PC-9 (cell line): ENCODE results near the gene FUT7. TPM values are rescaled to one million over a fixed set of nuclear protein-coding genes. Genes with fewer than 3 reads are reported as not detected.
A peak's percentile ranks its signal among the peaks of the same experiment; 100 is the strongest.

Experiments used
- BruUV-seq: library from RNA; stranded (reverse); fragments of 400-500 nt; replicated peaks from 2 replicates; lab custom pipeline; 2021; lab: Mats Ljungman, UMichigan
- CTCF ChIA-PET: fragments of 300-600 bp; sonication (Branson Sonifier 250); formaldehyde crosslinking; loops from one replicate; lab custom pipeline; 2022; ENCODE audit warnings: antibody characterized with exemption; lab: Charles Lee
- POLR2A ChIA-PET: fragments of 300-600 bp; sonication (Branson Sonifier 250); formaldehyde crosslinking; loops from one replicate; lab custom pipeline; 2022; ENCODE audit warnings: antibody characterized with exemption; ENCODE audit not compliant: unreplicated experiment; lab: Charles Lee
- DNase-seq, 2 experiments: peaks; one replicate each; pipeline versions ENCODE4 v3.0.0 to v3.0.0-alpha.2; 2015 to 2022; ENCODE audit warnings: mixed read lengths in 1 of 2
- H2AFZ ChIP-seq: fragments of 200-600 bp; sonication (generic); 2 replicates; pipeline ENCODE4 v1.8.1; 2017; ENCODE audit warnings: antibody characterized with exemption
- H3F3A ChIP-seq: fragments of 200-600 bp; sonication (generic); 2 replicates; pipeline ENCODE4 v1.8.1; 2017; ENCODE audit warnings: antibody characterized with exemption, mild to moderate bottlenecking, low read depth; ENCODE audit not compliant: insufficient read depth
- H3K27ac ChIP-seq: fragments of 200-600 bp; sonication (generic); 2 replicates; pipeline ENCODE4 v1.6.1; 2016; ENCODE audit warnings: mixed run types
- H3K27me3 ChIP-seq: fragments of 200-600 bp; sonication (generic); 2 replicates; pipeline ENCODE4 v1.6.1; 2016; ENCODE audit warnings: low read depth, mixed run types; ENCODE audit not compliant: insufficient read depth
- H3K36me3 ChIP-seq: fragments of 200-600 bp; sonication (generic); 2 replicates; pipeline ENCODE4 v1.6.1; 2016; ENCODE audit warnings: low read depth, mixed run types
- H3K4me1 ChIP-seq: fragments of 200-600 bp; sonication (generic); replicated peaks from 2 replicates; pipeline ENCODE4 v1.6.1; 2016; ENCODE audit warnings: mixed run types; ENCODE audit not compliant: insufficient read depth
- H3K4me2 ChIP-seq: fragments of 200-600 bp; sonication (generic); 2 replicates; pipeline ENCODE4 v1.6.1; 2017; ENCODE audit warnings: mixed run types
- H3K4me3 ChIP-seq: fragments of 200-600 bp; sonication (generic); 2 replicates; pipeline ENCODE4 v1.6.1; 2016; ENCODE audit warnings: mixed run types
- H3K79me2 ChIP-seq: fragments of 200-600 bp; sonication (generic); 2 replicates; pipeline ENCODE4 v1.6.1; 2017; ENCODE audit warnings: low read depth, mixed run types
- H3K9me2 ChIP-seq: fragments of 200-600 bp; sonication (generic); 2 replicates; pipeline ENCODE4 v1.8.1; 2017; ENCODE audit warnings: mild to moderate bottlenecking; ENCODE audit not compliant: insufficient read depth
- H3K9me3 ChIP-seq: fragments of 200-600 bp; sonication (generic); 2 replicates; pipeline ENCODE4 v1.8.1; 2016; ENCODE audit warnings: low read depth; ENCODE audit not compliant: insufficient read depth
- H4K20me1 ChIP-seq: fragments of 200-600 bp; sonication (generic); 2 replicates; pipeline ENCODE4 v1.8.1; 2017; ENCODE audit not compliant: insufficient read depth
- CTCF ChIP-seq: fragments of 200-600 bp; sonication (generic); conservative IDR thresholded peaks from 2 replicates; pipeline ENCODE4 v1.6.1; 2017; ENCODE audit warnings: mixed run types, antibody characterized with exemption, mild to moderate bottlenecking, moderate library complexity
- EZH2 ChIP-seq: fragments of 200-600 bp; sonication (generic); IDR thresholded peaks from 2 replicates; pipeline ENCODE4 v1.8.0; 2017; ENCODE audit warnings: antibody characterized with exemption, low read depth
- intact Hi-C: fragments of 100-400 bp; cut with micrococcal nuclease; formaldehyde crosslinking; loops from one replicate; pipeline ENCODE4 v1.10.0; 2022; ENCODE audit not compliant: unreplicated experiment
- total RNA-seq: library from RNA; stranded (reverse); gene quantifications from 2 replicates; pipeline ENCODE4 v1.2.3, GENCODE V29; 2021

The FUT7 gene
- total RNA-seq, 1 experiment from 2014 or later: not detected

GRCh38 chr9:136994180-136994887, 37.6 kb downstream of the FUT7 start:
- H3K4me2 ChIP-seq: no peak overlapping the region
- peaks cover 31% of the 10 kb centered on the region for H3K4me1 ChIP-seq
- DNase-seq: no peak
- intact Hi-C loops: no loop called here
- H3K4me3 ChIP-seq: no peak overlapping the region
- BruUV-seq: no TSS peak
- peaks cover 7% of the 10 kb centered on the region; the same call in 1 of the 2 replicates for H3K79me2 ChIP-seq
- no peaks in the 10 kb centered on the region; the same call in 1 of the 2 replicates for H4K20me1 ChIP-seq
- TF ChIP-seq CTCF (no peak), EZH2 (no peak)
- ChIA-PET POLR2A (interaction anchor here (0.5 kb wide), 1 partner anchor 40 kb away, joined by 5 read pairs; no protein-coding TSS in a partner anchor), CTCF (no interaction called here)
- no peaks in the 10 kb centered on the region for H3K9me2 ChIP-seq
- H2AFZ ChIP-seq: no peak overlapping the region
- no peak overlapping the region for H3K27ac ChIP-seq
- no peaks in the 10 kb centered on the region for H3K9me3 ChIP-seq
- no peaks in the 10 kb centered on the region for H3K27me3 ChIP-seq
- peaks cover 41% of the 10 kb centered on the region; the same call in 1 of the 2 replicates for H3F3A ChIP-seq
- no peaks in the 10 kb centered on the region for H3K36me3 ChIP-seq

- no peaks in the 10 kb centered on the region for H3K9me3 ChIP-seq
- H3K36me3 ChIP-seq: no peaks in the 10 kb centered on the region
- peak overlapping the region; percentile 36; the same call in 1 of the 2 replicates for H3K27ac ChIP-seq
- ChIA-PET CTCF (interaction anchor here (0.8 kb wide), 1 partner anchor 15 kb away, joined by 5 read pairs; no protein-coding TSS in a partner anchor), POLR2A (interaction anchor here (0.5 to 1.3 kb wide), 4 partner anchors 14 to 146 kb away, joined by 3 to 21 read pairs (median 10); no protein-coding TSS in a partner anchor)
- H2AFZ ChIP-seq: peak overlapping the region; percentile 95
- no peaks in the 10 kb centered on the region for H3K9me2 ChIP-seq
- H3F3A ChIP-seq: peaks cover 37% of the 10 kb centered on the region; the same call in 1 of the 2 replicates
- intact Hi-C loops: no loop called here
- peaks cover 7% of the 10 kb centered on the region; the same call in 1 of the 2 replicates for H3K79me2 ChIP-seq
- peaks cover 26% of the 10 kb centered on the region for H3K4me1 ChIP-seq
- TF ChIP-seq EZH2 (no peak), CTCF (no peak)
- no peaks in the 10 kb centered on the region for H3K27me3 ChIP-seq
- TSS peak; percentile 29 for BruUV-seq
- H4K20me1 ChIP-seq: no peaks in the 10 kb centered on the region; the same call in 1 of the 2 replicates
- peak overlapping the region; percentile 92 for H3K4me2 ChIP-seq
- H3K4me3 ChIP-seq: peak overlapping the region; percentile 88
- no peak for DNase-seq
These were observed 39.0 kb downstream of the FUT7 start for GRCh38 chr9:136992819-136993369.

- no TSS peak for BruUV-seq
- intact Hi-C loops: no loop called here
These were observed 39.7 kb downstream of the FUT7 start, which contains the start of gene PAXX for GRCh38 chr9:136991993-136992818. PAXX (plus strand) TSS chr9:136992422; CDS start chr9:136992444, 22 bp downstream.

More at GRCh38 chr9:136991993-136992818, 39.7 kb downstream of the FUT7 start, which contains the start of gene PAXX:
- Histone ChIP-seq H2AFZ (peak within 1 kb of the TSS; percentile 95), H3K4me2 (peak within 1 kb of the TSS; percentile 92), H3F3A (peaks cover 33% of the 10 kb centered on the region; the same call in 1 of the 2 replicates), H3K27ac (peak within 1 kb of the TSS; percentile 42), H3K9me3 (no peaks in the 10 kb centered on the region), H4K20me1 (no peaks in the 10 kb centered on the region; the same call in 1 of the 2 replicates), H3K4me3 (peak within 1 kb of the TSS; percentile 88), H3K36me3 (no peaks in the 10 kb centered on the region), H3K9me2 (no peaks in the 10 kb centered on the region), H3K4me1 (peaks cover 22% of the 10 kb centered on the region), H3K27me3 (no peaks in the 10 kb centered on the region), H3K79me2 (peaks cover 7% of the 10 kb centered on the region; the same call in 1 of the 2 replicates)
- DNase-seq: peak; percentile 77 to 97
- ChIA-PET CTCF (interaction anchor here (0.7 to 1.0 kb wide), 3 partner anchors 8 to 44 kb away, joined by 5 to 22 read pairs (median 11); no protein-coding TSS in a partner anchor), POLR2A (interaction anchor here (0.5 to 1.3 kb wide), 9 partner anchors 14 to 270 kb away, joined by 3 to 25 read pairs (median 6); no protein-coding TSS in a partner anchor)
- TF ChIP-seq EZH2 (no peak), CTCF (no peak)
